Mesendoderm (in vitro differentiated cells): ENCODE data around the gene MAD1L1.

Experiments
- DNase-seq: peaks from one replicate; pipeline ENCODE4 v3.0.0; 2013
- H2AK5ac ChIP-seq: 2 replicates; pipeline ENCODE4 v1.6.1; 2013; ENCODE audit warnings: low read length, inconsistent platforms
- H2BK120ac ChIP-seq: 2 replicates; pipeline ENCODE4 v1.6.1; 2013; ENCODE audit warnings: low read depth, mild to moderate bottlenecking, low read length, moderate library complexity, mixed read lengths
- H2BK15ac ChIP-seq: replicated peaks from 2 replicates; pipeline ENCODE4 v1.6.1; 2013; ENCODE audit warnings: low read depth, mild to moderate bottlenecking, moderate library complexity
- H2BK5ac ChIP-seq: 2 replicates; pipeline ENCODE4 v1.6.1; 2013; ENCODE audit warnings: low read length, inconsistent platforms
- H3K18ac ChIP-seq: 2 replicates; pipeline ENCODE4 v1.6.1; 2013; ENCODE audit warnings: mild to moderate bottlenecking, low read length, mixed read lengths
- H3K23ac ChIP-seq: one replicate; pipeline ENCODE4 v1.6.1; 2013; ENCODE audit warnings: low read length
- H3K27ac ChIP-seq: 2 replicates; pipeline ENCODE4 v1.5.1; 2013; ENCODE audit warnings: low read depth, mild to moderate bottlenecking, inconsistent platforms, low read length, moderate library complexity
- H3K27me3 ChIP-seq: 2 replicates; pipeline ENCODE4 v1.6.1; 2013; ENCODE audit warnings: low read length, control low read depth, mild to moderate bottlenecking, inconsistent platforms; ENCODE audit not compliant: insufficient read depth, poor library complexity
- H3K36me3 ChIP-seq: 2 replicates; pipeline ENCODE4 v1.6.1; 2013; ENCODE audit warnings: low read length, inconsistent platforms; ENCODE audit not compliant: control insufficient read depth, insufficient read depth
- H3K4ac ChIP-seq: one replicate; pipeline ENCODE4 v1.6.1; 2013; ENCODE audit warnings: low read depth, mild to moderate bottlenecking, low read length, moderate library complexity
- H3K4me1 ChIP-seq: 2 replicates; pipeline ENCODE4 v1.6.1; 2013; ENCODE audit warnings: low read depth, low read length, inconsistent platforms; ENCODE audit not compliant: control insufficient read depth
- H3K4me2 ChIP-seq: 2 replicates; pipeline ENCODE4 v1.6.1; 2013; ENCODE audit warnings: low read length
- H3K4me3 ChIP-seq: 2 replicates; pipeline ENCODE4 v1.5.1; 2013; ENCODE audit warnings: mild to moderate bottlenecking, low read length
- H3K56ac ChIP-seq: one replicate; pipeline ENCODE4 v1.6.1; 2013; ENCODE audit warnings: low read length
- H3K79me1 ChIP-seq: 2 replicates; pipeline ENCODE4 v1.6.1; 2013; ENCODE audit warnings: low read length, inconsistent platforms
- H3K79me2 ChIP-seq: 2 replicates; pipeline ENCODE4 v1.6.1; 2013; ENCODE audit warnings: mild to moderate bottlenecking, low read length; ENCODE audit not compliant: control insufficient read depth, insufficient read depth
- H3K9ac ChIP-seq: 2 replicates; pipeline ENCODE4 v1.6.1; 2013; ENCODE audit warnings: low read length, inconsistent platforms
- H4K5ac ChIP-seq: one replicate; pipeline ENCODE4 v1.6.1; 2013; ENCODE audit warnings: low read length
- H4K8ac ChIP-seq: one replicate; pipeline ENCODE4 v1.6.1; 2013; ENCODE audit warnings: low read depth, mild to moderate bottlenecking, control low read depth, low read length, moderate library complexity
- WGBS: extraction: QIAGEN DNeasy Blood & Tissue Kit; methylation state at CpG from one replicate; pipeline ENCODE4 v1.1.7; 2013; ENCODE audit warnings: low lambda C conversion rate, missing lambda C conversion rate; ENCODE audit not compliant: insufficient coverage; ENCODE audit errors: extremely low coverage; 5-methylcytosine and 5-hydroxymethylcytosine counted together

Gene MAD1L1

GRCh38 chr7:1787681-1788235 is 445.0 kb downstream of the MAD1L1 start:
- Histone ChIP-seq H4K5ac (no peak overlapping the region), H3K56ac (no peak overlapping the region)
- no peak for DNase-seq

GRCh38 chr7:1787241-1787640 is 445.5 kb downstream of the MAD1L1 start:
- H3K4me2 ChIP-seq = no peak overlapping the region
- no peaks in the 10 kb centered on the region for H3K79me1 ChIP-seq
- no peak overlapping the region for H2BK120ac ChIP-seq
- H3K56ac ChIP-seq = no peak overlapping the region
- H3K4me3 ChIP-seq = no peak overlapping the region
- no peaks in the 10 kb centered on the region for H3K4me1 ChIP-seq
- WGBS = no CpG with 5 or more reads among the region's 9 CpGs
- no peak overlapping the region for H3K23ac ChIP-seq
- H3K9ac ChIP-seq = no peak overlapping the region
- H3K4ac ChIP-seq = no peak overlapping the region
- H2BK15ac ChIP-seq = no peak overlapping the region
- H4K8ac ChIP-seq = no peak overlapping the region
- no peaks in the 10 kb centered on the region for H3K27me3 ChIP-seq
- H3K79me2 ChIP-seq = no peaks in the 10 kb centered on the region
- H3K27ac ChIP-seq = no peak overlapping the region
- no peaks in the 10 kb centered on the region for H3K36me3 ChIP-seq
- H2BK5ac ChIP-seq = no peak overlapping the region
- peak; percentile 10 for DNase-seq
- no peak overlapping the region for H2AK5ac ChIP-seq
- H3K18ac ChIP-seq = no peak overlapping the region
- H4K5ac ChIP-seq = no peak overlapping the region

More at GRCh38 chr7:1787681-1788235, 445.0 kb downstream of the MAD1L1 start:
- WGBS = no CpG with 5 or more reads among the region's 18 CpGs
- Histone ChIP-seq H3K4me3 (no peak overlapping the region), H3K27me3 (no peaks in the 10 kb centered on the region), H2BK120ac (no peak overlapping the region), H3K18ac (no peak overlapping the region), H3K79me2 (no peaks in the 10 kb centered on the region), H2BK5ac (no peak overlapping the region), H3K4ac (no peak overlapping the region), H3K4me2 (no peak overlapping the region), H3K79me1 (no peaks in the 10 kb centered on the region), H4K8ac (no peak overlapping the region), H2BK15ac (no peak overlapping the region), H2AK5ac (no peak overlapping the region), H3K36me3 (no peaks in the 10 kb centered on the region), H3K4me1 (no peaks in the 10 kb centered on the region), H3K23ac (no peak overlapping the region), H3K27ac (no peak overlapping the region), H3K9ac (no peak overlapping the region)

GRCh38 chr7:1785839-1786238 is 446.9 kb downstream of the MAD1L1 start:
- H4K5ac ChIP-seq = no peak overlapping the region
- no peak overlapping the region for H2BK120ac ChIP-seq
- H2BK5ac ChIP-seq = no peak overlapping the region
- H3K4me2 ChIP-seq = no peak overlapping the region
- no peak overlapping the region for H4K8ac ChIP-seq
- H3K27me3 ChIP-seq = no peaks in the 10 kb centered on the region
- H2AK5ac ChIP-seq = no peak overlapping the region
- no peak overlapping the region for H3K27ac ChIP-seq
- no peak overlapping the region for H3K23ac ChIP-seq
- H3K18ac ChIP-seq = no peak overlapping the region
- no peaks in the 10 kb centered on the region for H3K79me2 ChIP-seq
- no peak overlapping the region for H3K56ac ChIP-seq
- no peak overlapping the region for H3K4ac ChIP-seq
- H2BK15ac ChIP-seq = no peak overlapping the region
- no peaks in the 10 kb centered on the region for H3K36me3 ChIP-seq
- H3K4me1 ChIP-seq = no peaks in the 10 kb centered on the region
- DNase-seq = no peak
- no CpG with 5 or more reads among the region's 3 CpGs for WGBS
- H3K79me1 ChIP-seq = no peaks in the 10 kb centered on the region
- no peak overlapping the region for H3K4me3 ChIP-seq
- H3K9ac ChIP-seq = no peak overlapping the region

- no peaks in the 10 kb centered on the region for H3K79me1 ChIP-seq
- no peak overlapping the region for H3K56ac ChIP-seq
- no peak overlapping the region for H3K4me2 ChIP-seq
- no peak overlapping the region for H4K5ac ChIP-seq
- no peak overlapping the region for H3K27ac ChIP-seq
- H2BK120ac ChIP-seq = no peak overlapping the region
- H2AK5ac ChIP-seq = no peak overlapping the region
- no peak overlapping the region for H4K8ac ChIP-seq
- DNase-seq = no peak
- H3K4ac ChIP-seq = no peak overlapping the region
- H3K9ac ChIP-seq = no peak overlapping the region
- H3K27me3 ChIP-seq = no peaks in the 10 kb centered on the region
- no peak overlapping the region for H3K18ac ChIP-seq
- H3K4me3 ChIP-seq = no peak overlapping the region
- no peaks in the 10 kb centered on the region for H3K36me3 ChIP-seq
- H2BK5ac ChIP-seq = no peak overlapping the region
- H3K4me1 ChIP-seq = no peaks in the 10 kb centered on the region
- no peaks in the 10 kb centered on the region for H3K79me2 ChIP-seq
- no peak overlapping the region for H3K23ac ChIP-seq
- no CpG with 5 or more reads among the region's 12 CpGs for WGBS
- no peak overlapping the region for H2BK15ac ChIP-seq
Measured at GRCh38 chr7:1781369-1781768, 451.4 kb downstream of the MAD1L1 start.

GRCh38 chr7:1779445-1779844 is 453.3 kb downstream of the MAD1L1 start:
- H4K8ac ChIP-seq = no peak overlapping the region

GRCh38 chr7:1777122-1777521 is 455.6 kb downstream of the MAD1L1 start:
- Histone ChIP-seq H2BK15ac (no peak overlapping the region), H3K36me3 (no peaks in the 10 kb centered on the region), H2BK5ac (no peak overlapping the region), H3K9ac (no peak overlapping the region), H2BK120ac (no peak overlapping the region), H4K8ac (no peak overlapping the region), H2AK5ac (no peak overlapping the region), H3K27me3 (no peaks in the 10 kb centered on the region), H3K4me2 (no peak overlapping the region), H3K4me1 (no peaks in the 10 kb centered on the region), H3K4me3 (no peak overlapping the region), H3K79me1 (no peaks in the 10 kb centered on the region), H3K56ac (no peak overlapping the region), H3K4ac (no peak overlapping the region), H3K79me2 (no peaks in the 10 kb centered on the region), H3K27ac (no peak overlapping the region), H3K23ac (no peak overlapping the region), H4K5ac (no peak overlapping the region), H3K18ac (no peak overlapping the region)
- no CpG with 5 or more reads among the region's 6 CpGs for WGBS
- no peak for DNase-seq

More at GRCh38 chr7:1779445-1779844, 453.3 kb downstream of the MAD1L1 start:
- no peak overlapping the region for H3K56ac ChIP-seq
- no peak overlapping the region for H2BK120ac ChIP-seq
- no peak for DNase-seq
- no CpG with 5 or more reads among the region's 14 CpGs for WGBS
- no peaks in the 10 kb centered on the region for H3K79me1 ChIP-seq
- H2AK5ac ChIP-seq = no peak overlapping the region
- H3K36me3 ChIP-seq = no peaks in the 10 kb centered on the region
- no peaks in the 10 kb centered on the region for H3K79me2 ChIP-seq
- no peak overlapping the region for H3K4me2 ChIP-seq
- no peak overlapping the region for H3K18ac ChIP-seq
- no peaks in the 10 kb centered on the region for H3K4me1 ChIP-seq
- H3K9ac ChIP-seq = no peak overlapping the region
- no peak overlapping the region for H2BK15ac ChIP-seq
- no peaks in the 10 kb centered on the region for H3K27me3 ChIP-seq
- H3K23ac ChIP-seq = no peak overlapping the region
- H3K4me3 ChIP-seq = no peak overlapping the region
- H2BK5ac ChIP-seq = no peak overlapping the region
- no peak overlapping the region for H3K27ac ChIP-seq
- H4K5ac ChIP-seq = no peak overlapping the region
- H3K4ac ChIP-seq = no peak overlapping the region
